Psoas muscle (tissue), 8 donors: ENCODE measurements around the gene GOLM1. TPM values are rescaled to one million over a fixed set of nuclear protein-coding genes. Genes with fewer than 3 reads are reported as not detected.

ENCODE experiments used
- ATAC-seq, 4 donors: fragments of 200-7000 bp; cut with Tn5 transposase; one replicate each; pipeline ENCODE4 v1.9.1; 2020; ENCODE audit warnings: moderate library complexity in 3 of 4, mild to moderate bottlenecking in 2 of 4
- DNase-seq, 2 donors: peaks; one replicate each; pipeline ENCODE4 v3.0.0-alpha.2; 2020
- H3K27ac ChIP-seq: fragments of 200-600 bp; one replicate; pipeline ENCODE4 v1.8.0; 2022
- H3K27me3 ChIP-seq, 3 donors: fragments of 200-600 bp in 1 of 3; one replicate each; pipeline versions ENCODE4 v1.6.1 to v1.8.0; 2013 to 2022; ENCODE audit warnings: low read length in 2 of 3, mild to moderate bottlenecking in 2 of 3, moderate library complexity in 1 of 3; ENCODE audit not compliant: insufficient read depth in 3 of 3
- H3K36me3 ChIP-seq, 2 donors: fragments of 200-600 bp in 1 of 2; one replicate each; pipeline versions ENCODE4 v1.6.1 to v1.8.0; 2013 to 2022; ENCODE audit warnings: low read depth in 1 of 2, mild to moderate bottlenecking in 1 of 2, moderate library complexity in 1 of 2; ENCODE audit not compliant: insufficient read depth in 1 of 2
- H3K4me1 ChIP-seq: fragments of 200-600 bp; one replicate; pipeline ENCODE4 v1.8.0; 2022
- H3K4me3 ChIP-seq: fragments of 200-600 bp; one replicate; pipeline ENCODE4 v1.8.0; 2022; ENCODE audit warnings: mild to moderate bottlenecking
- H3K9me3 ChIP-seq: fragments of 200-600 bp; one replicate; pipeline ENCODE4 v1.8.0; 2022
- CTCF ChIP-seq: fragments of 200-600 bp; IDR thresholded peaks from one replicate; pipeline ENCODE4 v1.8.0; 2022; ENCODE audit warnings: antibody characterized with exemption
- WGBS, 3 donors: extraction: QIAGEN DNeasy Blood & Tissue Kit; methylation state at CpG; one replicate each; pipeline versions ENCODE4 v1.1.6 to v1.1.7; 2013; 5-methylcytosine and 5-hydroxymethylcytosine counted together
- intact Hi-C, 2 donors: fragments of 100-400 bp; cut with DNase I; formaldehyde crosslinking; loops; one replicate each; pipeline versions ENCODE4 v1.11.0 to v1.14.2; 2022
- polyA plus RNA-seq, 3 donors: library from polyadenylated mRNA; stranded (reverse); fragments of 200-250 nt; gene quantifications; one replicate each; pipeline ENCODE4 v1.2.3, GENCODE V29; 2013
- total RNA-seq, 4 donors: library from RNA; stranded (reverse); fragmentation: NEBNext Ultra II Directional in 2 of 4; extraction: Animal tissue kit (Norgen Biotek cat#: 25700) in 2 of 4; gene quantifications; one replicate each; pipeline versions ENCODE4 v1.2.1 to v1.2.4, GENCODE V29; 2021 to 2023
- donor health status: healthy with polysubstance abuse.
- donor health status: DM: no; HTN: no; CAD: no; lungs with moderate emphysema.
- donor health status: Bipolar disorder and iron deficiency.
- donor health status: healthy.
- donor health status: DM: yes; HTN: yes; CAD: no.
- donor health status: DM: no; HTN: no; CAD: no.
- donor health status: DM: no; HTN: no; CAD: no.
- donor health status: DM: yes; HTN: yes; CAD: no.

The GOLM1 gene
- total and polyA plus RNA-seq, 7 donors, result 2.6 to 7.0 (median 3.6) TPM

- Histone ChIP-seq H3K36me3 (peaks cover 5 to 95% of the 10 kb centered on the region in 2 donors), H3K4me3 (no peak overlapping the region), H3K4me1 (no peaks in the 10 kb centered on the region), H3K27me3 (no peaks in the 10 kb centered on the region), H3K9me3 (no peaks in the 10 kb centered on the region), H3K27ac (no peak overlapping the region)
- DNase-seq, result no peak
- ATAC-seq, result no peak
- no peak for TF ChIP-seq CTCF
- intact Hi-C loops, result no loop called here
- WGBS, 3 donors, result 98 to 100% (median 100%) methylated on average over 1 of the region's 1 CpG
Observed at GRCh38 chr9:86020731-86021130, 78.6 kb downstream of the GOLM1 start.

DNA sequence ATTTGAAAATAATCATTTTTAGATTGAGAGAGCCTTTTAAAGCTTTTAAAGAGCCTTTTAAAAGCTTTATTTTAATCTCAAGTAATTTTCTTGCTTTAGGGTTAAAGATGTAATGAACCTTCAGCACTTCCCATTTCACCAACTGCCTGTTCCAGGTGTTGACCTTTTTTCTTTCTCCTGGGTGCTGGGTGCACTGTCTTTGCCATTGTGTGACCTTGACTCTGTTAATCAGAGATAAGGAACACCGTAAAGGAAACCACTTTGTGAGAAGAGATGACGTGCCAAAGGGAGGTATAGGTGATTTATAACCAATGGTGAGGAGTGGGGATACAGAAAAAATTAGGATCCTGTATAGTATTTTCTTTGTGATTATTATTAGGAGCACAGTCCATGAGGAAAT, 90.2 kb downstream of the GOLM1 start:
- no peak for ATAC-seq
- H3K27ac ChIP-seq, result no peak overlapping the region

DNA sequence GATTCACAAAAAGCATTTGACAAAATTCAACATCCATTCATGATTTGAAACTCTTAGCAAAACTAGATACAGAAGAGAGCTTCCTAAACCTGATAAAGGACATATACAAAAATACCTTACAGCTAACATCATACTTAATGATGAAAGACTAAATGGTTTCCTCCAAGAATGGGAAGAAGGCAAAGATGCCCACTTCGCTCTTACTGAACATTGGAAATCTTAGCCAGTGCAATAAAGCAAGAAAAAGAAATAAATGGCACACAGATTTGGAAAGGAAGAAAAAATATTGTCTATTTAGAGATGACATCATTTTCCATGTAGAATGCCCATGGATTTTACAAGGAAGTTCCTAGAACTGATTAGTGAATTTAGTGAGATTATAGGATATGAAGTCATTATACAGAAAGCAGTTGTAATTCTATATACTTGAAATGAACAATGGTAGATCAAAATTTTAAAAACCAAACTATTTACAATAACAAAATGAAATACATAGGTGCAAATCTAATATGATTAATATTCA, 94.0 kb downstream of the GOLM1 start:
- Histone ChIP-seq H3K4me1 (no peaks in the 10 kb centered on the region), H3K27me3 (no peaks in the 10 kb centered on the region), H3K9me3 (no peaks in the 10 kb centered on the region), H3K4me3 (no peak overlapping the region), H3K27ac (no peak overlapping the region), H3K36me3 (peaks cover 3 to 82% of the 10 kb centered on the region in 2 donors)
- WGBS, 3 donors, result 94 to 100% (median 100%) methylated on average over 1 of the region's 1 CpG
- no peak for DNase-seq
- no peak for ATAC-seq
- intact Hi-C loops, result no loop called here
- no peak for TF ChIP-seq CTCF

More for the DNA sequence above, 90.2 kb downstream of the GOLM1 start:
- intact Hi-C loops, result no loop called here
- Histone ChIP-seq H3K4me1 (no peaks in the 10 kb centered on the region), H3K27me3 (no peaks in the 10 kb centered on the region), H3K4me3 (no peak overlapping the region), H3K9me3 (no peaks in the 10 kb centered on the region), H3K36me3 (peaks cover 5 to 96% of the 10 kb centered on the region in 2 donors)
- TF ChIP-seq CTCF, result no peak
- 83 to 89% (median 88%) methylated on average over 2 of the region's 2 CpGs for WGBS, 3 donors
- DNase-seq, result no peak

GRCh38 chr9:85995599-85995998, 103.8 kb downstream of the GOLM1 start:
- DNase-seq, result no peak
- H3K27ac ChIP-seq, result no peak overlapping the region
- H3K4me3 ChIP-seq, result no peak overlapping the region
- no peaks in the 10 kb centered on the region for H3K27me3 ChIP-seq
- peaks cover 4 to 47% of the 10 kb centered on the region in 2 donors for H3K36me3 ChIP-seq
- intact Hi-C loops, result no loop called here
- H3K4me1 ChIP-seq, result no peaks in the 10 kb centered on the region
- no peaks in the 10 kb centered on the region for H3K9me3 ChIP-seq
- no peak for ATAC-seq
- TF ChIP-seq CTCF, result no peak
- WGBS, 3 donors, result 98% methylated on average over 1 of the region's 1 CpG

DNA sequence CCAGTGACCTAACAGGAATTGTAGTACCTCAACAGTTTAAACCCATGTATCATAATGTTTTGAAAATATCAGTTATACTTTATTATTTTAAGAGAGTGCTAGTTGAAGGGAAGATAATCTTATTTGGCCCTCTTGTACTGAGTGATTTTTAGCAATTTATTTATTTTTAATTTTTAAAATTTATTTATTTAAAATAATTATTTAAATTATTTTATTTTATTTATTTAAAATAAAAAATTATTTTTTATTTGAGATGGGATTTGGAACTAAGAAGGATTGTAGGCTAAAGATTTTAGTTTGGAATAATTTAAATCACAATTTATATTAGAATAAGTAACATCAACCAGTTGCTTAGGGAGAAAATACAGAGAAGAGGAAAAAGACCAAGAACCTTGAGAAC, 104.3 kb downstream of the GOLM1 start:
- intact Hi-C loops, result no loop called here

More for the DNA sequence above, 104.3 kb downstream of the GOLM1 start:
- ATAC-seq, result no peak
- TF ChIP-seq CTCF, result no peak
- no peak for DNase-seq
- Histone ChIP-seq H3K27me3 (no peaks in the 10 kb centered on the region), H3K9me3 (no peaks in the 10 kb centered on the region), H3K27ac (no peak overlapping the region), H3K36me3 (peaks cover 4 to 47% of the 10 kb centered on the region in 2 donors), H3K4me1 (no peaks in the 10 kb centered on the region), H3K4me3 (no peak overlapping the region)
